HCT116 (cell line): Measurements from ENCODE around the gene THOP1. TPM values are rescaled to one million over a fixed set of nuclear protein-coding genes. Genes with fewer than 3 reads are reported as not detected.

Experiments used
- ATAC-seq: fragments of 200-7000 bp; cut with Tn5 transposase; 2 replicates; pipeline ENCODE4 v1.9.1; 2020; ENCODE audit warnings: mild to moderate bottlenecking, moderate library complexity
- BruUV-seq: library from RNA; stranded (reverse); fragments of 400-500 nt; replicated peaks from 2 replicates; lab custom pipeline; 2021; lab: Mats Ljungman, UMichigan
- CTCF ChIA-PET: fragments of 300-600 bp; sonication (Branson Sonifier 250); formaldehyde crosslinking; loops from one replicate; lab custom pipeline; 2021; ENCODE audit warnings: antibody characterized with exemption; lab: Charles Lee
- POLR2A ChIA-PET: fragments of 300-600, 350-600 bp; sonication (Branson Sonifier 250); formaldehyde crosslinking; loops from one replicate; lab custom pipeline; 2021; ENCODE audit warnings: antibody characterized with exemption; lab: Charles Lee
- RAD21 ChIA-PET, 2 experiments: fragments of 300-600 bp; sonication (Branson Sonifier 250); formaldehyde crosslinking; loops; one replicate each; lab custom pipeline; 2023; ENCODE audit warnings: low total read pairs in 2 of 2; ENCODE audit not compliant: uncharacterized antibody in 2 of 2, unreplicated experiment in 2 of 2, low non-redundant PET in 1 of 2; lab: Charles Lee
- DNase-seq: peaks from one replicate; pipeline ENCODE4 v3.0.0-alpha.2; 2010; ENCODE audit warnings: low read depth, low spot score
- H2AFZ ChIP-seq: fragments of 200-600 bp; shearing (Covaris generic), sonication (generic); 2 replicates; pipeline ENCODE4 v1.6.1; 2017; ENCODE audit warnings: low read depth, mixed run types, mixed read lengths, antibody characterized with exemption, low read length; ENCODE audit not compliant: poor library complexity, severe bottlenecking
- H3K27ac ChIP-seq: 2 replicates; pipeline ENCODE4 v1.5.1; 2012; ENCODE audit warnings: low read depth, low read length
- H3K27me3 ChIP-seq: fragments of 200-600 bp; sonication (generic); 2 replicates; pipeline ENCODE4 v1.6.1; 2016; ENCODE audit warnings: mixed run types, low read length, mixed read lengths; ENCODE audit not compliant: insufficient read depth
- H3K36me3 ChIP-seq, 2 experiments: fragments of 200-500 bp in 1 of 2; fragments of 200-600 bp in 1 of 2; sonication (Bioruptor generic) in 1 of 2; sonication (generic) in 1 of 2; 2 replicates each; pipeline versions ENCODE4 v1.5.1 to v1.6.1; 2014 to 2016; ENCODE audit warnings: low read length in 2 of 2, inconsistent platforms in 1 of 2, mixed read lengths in 1 of 2, mixed run types in 1 of 2; ENCODE audit not compliant: insufficient read depth in 2 of 2, control insufficient read depth in 1 of 2
- H3K4me1 ChIP-seq, 2 experiments: fragments of 200-600 bp in 1 of 2; sonication (generic) in 1 of 2; 2 replicates each; pipeline versions ENCODE4 v1.5.1 to v1.6.1; 2012 to 2017; ENCODE audit warnings: low read length in 2 of 2, inconsistent platforms in 1 of 2, mild to moderate bottlenecking in 1 of 2, mixed read lengths in 1 of 2, mixed run types in 1 of 2, moderate library complexity in 1 of 2; ENCODE audit not compliant: insufficient read depth in 2 of 2, control insufficient read depth in 1 of 2
- H3K4me2 ChIP-seq: fragments of 200-600 bp; sonication (generic); 2 replicates; pipeline ENCODE4 v1.6.1; 2017; ENCODE audit warnings: mixed run types, low read length, mixed read lengths
- H3K4me3 ChIP-seq, 2 experiments: fragments of 200-600 bp in 1 of 2; sonication (generic) in 1 of 2; replicated peaks in 1 of 2; 2 replicates each; pipeline ENCODE4 v1.5.1; 2011 to 2016; ENCODE audit warnings: low read length in 2 of 2, control low read depth in 1 of 2, low read depth in 1 of 2, mild to moderate bottlenecking in 1 of 2, mixed read lengths in 1 of 2, mixed run types in 1 of 2
- H3K79me2 ChIP-seq: fragments of 200-600 bp; sonication (generic); 2 replicates; pipeline ENCODE4 v1.6.1; 2017; ENCODE audit warnings: mild to moderate bottlenecking, mixed run types, low read length, moderate library complexity, mixed read lengths; ENCODE audit not compliant: insufficient read depth
- H3K9ac ChIP-seq: fragments of 200-600 bp; sonication (generic); 2 replicates; pipeline ENCODE4 v1.6.1; 2016; ENCODE audit warnings: low read length, mixed read lengths
- H3K9me2 ChIP-seq: fragments of 200-600 bp; sonication (generic), shearing (Covaris generic); 2 replicates; pipeline ENCODE4 v1.6.1; 2017; ENCODE audit warnings: mixed run types, mild to moderate bottlenecking, moderate library complexity; ENCODE audit not compliant: insufficient read depth
- H3K9me3 ChIP-seq, 2 experiments: fragments of 200-500 bp in 1 of 2; fragments of 200-600 bp in 1 of 2; sonication (Bioruptor generic) in 1 of 2; sonication (generic) in 1 of 2; 2 replicates each; pipeline ENCODE4 v1.6.1; 2014 to 2017; ENCODE audit warnings: low read length in 2 of 2, mixed read lengths in 2 of 2, inconsistent platforms in 1 of 2, low read depth in 1 of 2, mild to moderate bottlenecking in 1 of 2, mixed run types in 1 of 2, moderate library complexity in 1 of 2; ENCODE audit not compliant: control insufficient read depth in 1 of 2, insufficient read depth in 1 of 2
- H4K20me1 ChIP-seq: fragments of 200-600 bp; sonication (generic), shearing (Covaris generic); 2 replicates; pipeline ENCODE4 v1.6.1; 2017; ENCODE audit warnings: mixed run types, mild to moderate bottlenecking, moderate library complexity; ENCODE audit not compliant: insufficient read depth
- CBX3 ChIP-seq: IDR thresholded peaks from 2 replicates; pipeline ENCODE4 v1.6.1; 2012; ENCODE audit warnings: low read depth
- CEBPB ChIP-seq: IDR thresholded peaks from 2 replicates; pipeline ENCODE4 v1.6.1; 2012; ENCODE audit warnings: low read depth
- EGR1 ChIP-seq: IDR thresholded peaks from 2 replicates; pipeline ENCODE4 v1.6.1; 2012; ENCODE audit warnings: low read depth
- EZH2 ChIP-seq: fragments of 200-600 bp; sonication (generic); IDR thresholded peaks from 2 replicates; pipeline ENCODE4 v1.6.1; 2017; ENCODE audit warnings: antibody characterized with exemption, mixed run types
- EZH2phosphoT487 ChIP-seq: fragments of 200-600 bp; IDR thresholded peaks from 2 replicates; pipeline ENCODE4 v1.6.1; 2018; ENCODE audit warnings: antibody characterized with exemption, borderline replicate concordance
- FOSL1 ChIP-seq: IDR thresholded peaks from 2 replicates; pipeline ENCODE4 v1.6.1; 2012; ENCODE audit warnings: low read depth
- MAX ChIP-seq: IDR thresholded peaks from 2 replicates; pipeline ENCODE4 v1.6.1; 2012
- POLR2A ChIP-seq: IDR thresholded peaks from 2 replicates; pipeline ENCODE4 v1.7.0; 2011; ENCODE audit warnings: borderline replicate concordance; ENCODE audit not compliant: insufficient read depth, insufficient read length; ENCODE audit errors: extremely low read depth
- POLR2AphosphoS5 ChIP-seq: IDR thresholded peaks from 2 replicates; pipeline ENCODE4 v1.6.1; 2011; ENCODE audit warnings: mild to moderate bottlenecking, low read depth, low read length, moderate library complexity
- RAD21 ChIP-seq: IDR thresholded peaks from 2 replicates; pipeline ENCODE4 v1.6.1; 2012; ENCODE audit warnings: low read depth, mild to moderate bottlenecking
- SRF ChIP-seq: IDR thresholded peaks from 2 replicates; pipeline ENCODE4 v1.6.1; 2012; ENCODE audit warnings: low read depth
- TCF7L2 ChIP-seq: IDR thresholded peaks from 2 replicates; pipeline ENCODE4 v1.7.0; 2011; ENCODE audit warnings: borderline replicate concordance, inconsistent platforms; ENCODE audit not compliant: insufficient read depth, insufficient read length; ENCODE audit errors: extremely low read depth
- YY1 ChIP-seq: IDR thresholded peaks from 2 replicates; pipeline ENCODE4 v1.6.1; 2011; ENCODE audit warnings: low read length, low read depth, moderate library complexity, mild to moderate bottlenecking; ENCODE audit not compliant: insufficient replicate concordance; ENCODE audit errors: extremely low read depth
- ZBTB33 ChIP-seq: IDR thresholded peaks from 2 replicates; pipeline ENCODE4 v1.6.1; 2011; ENCODE audit warnings: mild to moderate bottlenecking, low read length, moderate library complexity; ENCODE audit not compliant: insufficient replicate concordance; ENCODE audit errors: extremely low read depth
- ZFX ChIP-seq: fragments of 450-650 bp; IDR thresholded peaks from 2 replicates; pipeline ENCODE4 v1.6.1; 2017
- ZNF274 ChIP-seq: fragments of 200-500 bp; sonication (Bioruptor generic); IDR thresholded peaks from 2 replicates; pipeline ENCODE4 v1.6.1; 2014; ENCODE audit warnings: mild to moderate bottlenecking, low read depth, low read length, inconsistent platforms
- intact Hi-C: fragments of 100-400 bp; cut with micrococcal nuclease; formaldehyde crosslinking; loops from 2 replicates; pipeline ENCODE4 v1.10.0; 2022
- total RNA-seq: library from RNA; stranded (reverse); gene quantifications from one replicate; pipeline ENCODE4 v1.2.1, GENCODE V29; 2021; ENCODE audit not compliant: unreplicated experiment
- TF ChIP-seq, protein P1 (sequence below): IDR thresholded peaks from 2 replicates; pipeline ENCODE4 v1.6.1; 2012
- TF ChIP-seq, protein P2 (sequence below), 3 experiments: fragments of 200-600 bp in 1 of 3; sonication (generic) in 1 of 3; IDR thresholded peaks in 2 of 3; conservative IDR thresholded peaks in 1 of 3; 2 replicates each; pipeline ENCODE4 v1.5.1; 2012 to 2017; ENCODE audit warnings: low read depth in 2 of 3, low read length in 2 of 3, antibody characterized with exemption in 1 of 3, borderline replicate concordance in 1 of 3, control low read depth in 1 of 3, mild to moderate bottlenecking in 1 of 3, mixed read lengths in 1 of 3, mixed run types in 1 of 3, moderate library complexity in 1 of 3; ENCODE audit not compliant: insufficient read depth in 1 of 3
- TF ChIP-seq, protein P3 (sequence below): IDR thresholded peaks from 2 replicates; pipeline ENCODE4 v1.6.1; 2012; ENCODE audit warnings: low read depth

The THOP1 gene
- total RNA-seq, 1 experiment from 2014 or later = 201 TPM

- Histone ChIP-seq H3K36me3 (peaks cover 5 to 23% of the 10 kb centered on the region in 2 experiments; a peak in 2 of 4 replicates), H3K27me3 (no peaks in the 10 kb centered on the region), H3K27ac (no peak overlapping the region), H3K4me3 (no peak overlapping the region), H3K4me2 (no peak overlapping the region), H3K9me3 (no peaks in the 10 kb centered on the region), H3K4me1 (peaks cover 7 to 13% of the 10 kb centered on the region in 2 experiments; a peak in 3 of 4 replicates), H3K9ac (no peak overlapping the region), H4K20me1 (peaks cover 6% of the 10 kb centered on the region; the same call in 1 of the 2 replicates), H3K9me2 (no peaks in the 10 kb centered on the region), H3K79me2 (peaks cover 94% of the 10 kb centered on the region), H2AFZ (no peak overlapping the region)
- ATAC-seq = no peak
- intact Hi-C loops = no loop called here
- ChIA-PET POLR2A (no interaction called here), RAD21 (no interaction called here), CTCF (no interaction called here)
- no peak for DNase-seq
- BruUV-seq = no TSS peak
- TF ChIP-seq FOSL1 = no peak
- TF ChIP-seq CEBPB = no peak
- no peak for TF ChIP-seq ZFX
- no peak for TF ChIP-seq POLR2A
- no peak for TF ChIP-seq EZH2phosphoT487
- no peak for TF ChIP-seq ZNF274
- no peak for TF ChIP-seq TCF7L2
- no peak for TF ChIP-seq YY1
- TF ChIP-seq SRF = no peak
- no peak for TF ChIP-seq RAD21
- TF ChIP-seq EZH2 = no peak
- TF ChIP-seq, protein P1, sequence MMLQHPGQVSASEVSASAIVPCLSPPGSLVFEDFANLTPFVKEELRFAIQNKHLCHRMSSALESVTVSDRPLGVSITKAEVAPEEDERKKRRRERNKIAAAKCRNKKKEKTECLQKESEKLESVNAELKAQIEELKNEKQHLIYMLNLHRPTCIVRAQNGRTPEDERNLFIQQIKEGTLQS = no peak
- TF ChIP-seq, protein P2, sequence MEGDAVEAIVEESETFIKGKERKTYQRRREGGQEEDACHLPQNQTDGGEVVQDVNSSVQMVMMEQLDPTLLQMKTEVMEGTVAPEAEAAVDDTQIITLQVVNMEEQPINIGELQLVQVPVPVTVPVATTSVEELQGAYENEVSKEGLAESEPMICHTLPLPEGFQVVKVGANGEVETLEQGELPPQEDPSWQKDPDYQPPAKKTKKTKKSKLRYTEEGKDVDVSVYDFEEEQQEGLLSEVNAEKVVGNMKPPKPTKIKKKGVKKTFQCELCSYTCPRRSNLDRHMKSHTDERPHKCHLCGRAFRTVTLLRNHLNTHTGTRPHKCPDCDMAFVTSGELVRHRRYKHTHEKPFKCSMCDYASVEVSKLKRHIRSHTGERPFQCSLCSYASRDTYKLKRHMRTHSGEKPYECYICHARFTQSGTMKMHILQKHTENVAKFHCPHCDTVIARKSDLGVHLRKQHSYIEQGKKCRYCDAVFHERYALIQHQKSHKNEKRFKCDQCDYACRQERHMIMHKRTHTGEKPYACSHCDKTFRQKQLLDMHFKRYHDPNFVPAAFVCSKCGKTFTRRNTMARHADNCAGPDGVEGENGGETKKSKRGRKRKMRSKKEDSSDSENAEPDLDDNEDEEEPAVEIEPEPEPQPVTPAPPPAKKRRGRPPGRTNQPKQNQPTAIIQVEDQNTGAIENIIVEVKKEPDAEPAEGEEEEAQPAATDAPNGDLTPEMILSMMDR (IDR thresholded peaks at IDR 0.05 in 2 of 3, conservative IDR thresholded peaks at IDR 0.05 in 1 of 3; ENCODE audit: borderline replicate concordance in 1 of 3, insufficient read depth in 1 of 3, low read depth in 2 of 3, low read length in 2 of 3) = no peak
- no peak for TF ChIP-seq EGR1
- TF ChIP-seq POLR2AphosphoS5 = no peak
- TF ChIP-seq, protein P3, sequence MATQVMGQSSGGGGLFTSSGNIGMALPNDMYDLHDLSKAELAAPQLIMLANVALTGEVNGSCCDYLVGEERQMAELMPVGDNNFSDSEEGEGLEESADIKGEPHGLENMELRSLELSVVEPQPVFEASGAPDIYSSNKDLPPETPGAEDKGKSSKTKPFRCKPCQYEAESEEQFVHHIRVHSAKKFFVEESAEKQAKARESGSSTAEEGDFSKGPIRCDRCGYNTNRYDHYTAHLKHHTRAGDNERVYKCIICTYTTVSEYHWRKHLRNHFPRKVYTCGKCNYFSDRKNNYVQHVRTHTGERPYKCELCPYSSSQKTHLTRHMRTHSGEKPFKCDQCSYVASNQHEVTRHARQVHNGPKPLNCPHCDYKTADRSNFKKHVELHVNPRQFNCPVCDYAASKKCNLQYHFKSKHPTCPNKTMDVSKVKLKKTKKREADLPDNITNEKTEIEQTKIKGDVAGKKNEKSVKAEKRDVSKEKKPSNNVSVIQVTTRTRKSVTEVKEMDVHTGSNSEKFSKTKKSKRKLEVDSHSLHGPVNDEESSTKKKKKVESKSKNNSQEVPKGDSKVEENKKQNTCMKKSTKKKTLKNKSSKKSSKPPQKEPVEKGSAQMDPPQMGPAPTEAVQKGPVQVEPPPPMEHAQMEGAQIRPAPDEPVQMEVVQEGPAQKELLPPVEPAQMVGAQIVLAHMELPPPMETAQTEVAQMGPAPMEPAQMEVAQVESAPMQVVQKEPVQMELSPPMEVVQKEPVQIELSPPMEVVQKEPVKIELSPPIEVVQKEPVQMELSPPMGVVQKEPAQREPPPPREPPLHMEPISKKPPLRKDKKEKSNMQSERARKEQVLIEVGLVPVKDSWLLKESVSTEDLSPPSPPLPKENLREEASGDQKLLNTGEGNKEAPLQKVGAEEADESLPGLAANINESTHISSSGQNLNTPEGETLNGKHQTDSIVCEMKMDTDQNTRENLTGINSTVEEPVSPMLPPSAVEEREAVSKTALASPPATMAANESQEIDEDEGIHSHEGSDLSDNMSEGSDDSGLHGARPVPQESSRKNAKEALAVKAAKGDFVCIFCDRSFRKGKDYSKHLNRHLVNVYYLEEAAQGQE = no peak
- no peak for TF ChIP-seq ZBTB33
- TF ChIP-seq CBX3 = no peak
- no peak for TF ChIP-seq MAX
Measured at GRCh38 chr19:2777952-2778683, 7.2 kb upstream of the THOP1 start.
